Fibroblast of peridontal ligament (primary cell): Measurements from ENCODE around the gene PACRGL.
"Not testable (repeated sequence)": the region's sequence is repeated elsewhere in the genome, so short reads cannot be mapped to it uniquely, and the experiment has no call there.

Experiments
- DNase-seq: peaks from one replicate; pipeline ENCODE4 v3.0.0-alpha.2; 2010; ENCODE audit errors: extremely low read depth

Gene PACRGL

GRCh38 chr4:20723463-20723862 lies 23.2 kb downstream of the PACRGL start:
- no peak for DNase-seq

- DNase-seq, result no peak
These were observed 24.7 kb downstream of the PACRGL start for GRCh38 chr4:20724915-20725314.

GRCh38 chr4:20735931-20736330 lies 35.7 kb downstream of the PACRGL start:
- DNase-seq, result no peak

- DNase-seq, result not testable (repeated sequence)
These were observed 45.7 kb downstream of the PACRGL start for GRCh38 chr4:20746000-20746399.

GRCh38 chr4:20752641-20753040 lies 52.4 kb downstream of the PACRGL start:
- DNase-seq, result no peak

- DNase-seq, result no peak
These were observed 53.8 kb downstream of the PACRGL start for GRCh38 chr4:20754036-20754435.

- no peak for DNase-seq
These were observed 59.8 kb downstream of the PACRGL start for GRCh38 chr4:20760053-20760452.

- DNase-seq, result no peak
These were observed 61.1 kb downstream of the PACRGL start for GRCh38 chr4:20761382-20761781.

- no peak for DNase-seq
These were observed 61.6 kb downstream of the PACRGL start for GRCh38 chr4:20761826-20762225.

- no peak for DNase-seq
These were observed 64.2 kb downstream of the PACRGL start for GRCh38 chr4:20764366-20764992.

GRCh38 chr4:20773144-20773997 lies 73.1 kb downstream of the PACRGL start:
- DNase-seq, result peak; percentile 70

- no peak for DNase-seq
These were observed 78.6 kb downstream of the PACRGL start for GRCh38 chr4:20778896-20779295.

- DNase-seq, result not testable (repeated sequence)
These were observed 82.9 kb downstream of the PACRGL start for GRCh38 chr4:20783134-20783533.

- DNase-seq, result no peak
These were observed 87.8 kb downstream of the PACRGL start for GRCh38 chr4:20787940-20788665.
